HepG2 (cell line): ENCODE measurements around the gene SQOR. TPM values are rescaled to one million over a fixed set of nuclear protein-coding genes. Genes with fewer than 3 reads are reported as not detected.
A peak's percentile ranks its signal among the peaks of the same experiment; 100 is the strongest.

Experiments
- AKNA ChIP-seq: sonication (generic); formaldehyde crosslinking; IDR thresholded peaks from 2 replicates; pipeline ENCODE4 v1.4.0; 2020; ENCODE audit warnings: missing genetic modification reagents, borderline replicate concordance
- ATF6 ChIP-seq: sonication (generic); formaldehyde crosslinking; conservative IDR thresholded peaks from 2 replicates; pipeline ENCODE4 v1.4.0; 2020; ENCODE audit warnings: missing genetic modification reagents
- BRCA1 ChIP-seq: sonication (generic); formaldehyde crosslinking; IDR thresholded peaks from 2 replicates; pipeline ENCODE4 v1.4.0; 2020; ENCODE audit warnings: missing genetic modification reagents
- BRF2 ChIP-seq: sonication (generic); formaldehyde crosslinking; IDR thresholded peaks from 2 replicates; pipeline ENCODE4 v1.8.1; 2022; ENCODE audit warnings: mild to moderate bottlenecking, missing genetic modification reagents
- ERF ChIP-seq: IDR thresholded peaks from 2 replicates; pipeline ENCODE4 v1.6.1; 2018; ENCODE audit warnings: missing biosample characterization, missing genetic modification reagents
- ESRRA ChIP-seq: sonication (generic); formaldehyde crosslinking; IDR thresholded peaks from 2 replicates; pipeline ENCODE4 v1.5.1; 2020; ENCODE audit warnings: mild to moderate bottlenecking, low read depth, missing genetic modification reagents
- IKZF1 ChIP-seq: fragments of 450-650 bp; IDR thresholded peaks from 2 replicates; pipeline ENCODE4 v1.7.1; 2016
- KLF11 ChIP-seq: IDR thresholded peaks from 2 replicates; pipeline ENCODE4 v1.6.1; 2016; ENCODE audit warnings: missing compliant biosample characterization
- MYC ChIP-seq: sonication (generic); formaldehyde crosslinking; IDR thresholded peaks from 2 replicates; pipeline ENCODE4 v1.9.0; 2021; ENCODE audit warnings: missing genetic modification reagents, borderline replicate concordance
- RORA ChIP-seq: sonication (generic); formaldehyde crosslinking; IDR thresholded peaks from 2 replicates; pipeline ENCODE4 v1.5.0; 2020; ENCODE audit warnings: mild to moderate bottlenecking, missing genetic modification reagents, moderate library complexity
- ZBTB39 ChIP-seq: sonication (generic); formaldehyde crosslinking; IDR thresholded peaks from 2 replicates; pipeline ENCODE4 v1.5.0; 2020; ENCODE audit warnings: missing genetic modification reagents
- ZNF10 ChIP-seq: sonication (generic); formaldehyde crosslinking; IDR thresholded peaks from 2 replicates; pipeline ENCODE4 v1.4.0; 2020; ENCODE audit warnings: mild to moderate bottlenecking, low read depth, missing genetic modification reagents, borderline replicate concordance
- ZNF256 ChIP-seq: sonication (generic); formaldehyde crosslinking; conservative IDR thresholded peaks from 2 replicates; pipeline ENCODE4 v1.4.0; 2020; ENCODE audit warnings: missing genetic modification reagents
- ZNF281 ChIP-seq: sonication (generic); formaldehyde crosslinking; IDR thresholded peaks from 2 replicates; pipeline ENCODE4 v1.4.0; 2020; ENCODE audit warnings: missing genetic modification reagents, borderline replicate concordance
- ZNF44 ChIP-seq: sonication (generic); formaldehyde crosslinking; IDR thresholded peaks from 2 replicates; pipeline ENCODE4 v1.5.1; 2020; ENCODE audit warnings: mild to moderate bottlenecking, missing genetic modification reagents
- polyA plus RNA-seq, 8 experiments: library from polyadenylated mRNA; depleted of rRNA in 3 of 8; stranded (reverse) in 7 of 8; unstranded in 1 of 8; fragments of >200 nt; fragmentation: Illumina TruSeq in 4 of 8; extraction: Trizol in 4 of 8; gene quantifications; 2 replicates each; pipeline versions ENCODE4 v1.2.1 to v1.2.3, GENCODE V29; 2011 to 2016; ENCODE audit warnings: low read depth in 4 of 8, missing spikeins in 1 of 8, mixed read lengths in 1 of 8; ENCODE audit not compliant: insufficient read depth in 1 of 8
- total RNA-seq, 5 experiments: library from RNA; depleted of rRNA; stranded (reverse); fragments of >200 nt; fragmentation: Illumina TruSeq; extraction: Trizol; gene quantifications; 2 replicates each; pipeline ENCODE4 v1.2.3, GENCODE V29; 2016; ENCODE audit warnings: low read depth in 1 of 5

SQOR gene
- total and polyA plus RNA-seq, 2 of the 13 experiments (the other 11 are each of a cell fraction or from before 2014, with no cell fraction given) = 19.3 to 19.4 TPM

GRCh38 chr15:45634432-45635190, at the start of gene SQOR (continued):
- peak; percentile 47; the same call in 1 of the 2 replicates for TF ChIP-seq ZNF281 (CRISPR knock-in tag)
- no peak for TF ChIP-seq RORA (CRISPR knock-in tag)
- no peak for TF ChIP-seq ATF6 (CRISPR knock-in tag)
- TF ChIP-seq BRCA1 (CRISPR knock-in tag) = no peak
- TF ChIP-seq KLF11 (CRISPR knock-in tag) = no peak
- TF ChIP-seq MYC (CRISPR knock-in tag) = peak; percentile 46; the same call in 1 of the 2 replicates
- TF ChIP-seq ZBTB39 (CRISPR knock-in tag) = no peak; the same call in 1 of the 2 replicates
- no peak for TF ChIP-seq ESRRA (CRISPR knock-in tag)
- no peak for TF ChIP-seq ZNF10 (CRISPR knock-in tag)
- TF ChIP-seq BRF2 (CRISPR knock-in tag) = peak; percentile 58; the same call in 1 of the 2 replicates
- TF ChIP-seq ERF (CRISPR knock-in tag) = no peak
- no peak; the same call in 1 of the 2 replicates for TF ChIP-seq ZNF44 (CRISPR knock-in tag)
- no peak for TF ChIP-seq IKZF1
- no peak for TF ChIP-seq ZNF256 (CRISPR knock-in tag)
- TF ChIP-seq AKNA (CRISPR knock-in tag) = no peak
